Esophagus squamous epithelium (tissue), 5 donors: ENCODE results near the gene PPP2R5C. TPM values are rescaled to one million over a fixed set of nuclear protein-coding genes. Genes with fewer than 3 reads are reported as not detected.

ENCODE experiments used
- DNase-seq: peaks from one replicate; lab custom pipeline; 2025; lab: John Stamatoyannopoulos, UW
- H3K27ac ChIP-seq, 4 donors: fragments of 200-600 bp; sonication (generic); one replicate each; pipeline ENCODE4 v1.5.1; 2016 to 2019; ENCODE audit warnings: mild to moderate bottlenecking in 1 of 4
- H3K27me3 ChIP-seq, 4 donors: fragments of 200-600 bp; sonication (generic); 1 replicate in 3 of 4; 2 replicates in 1 of 4; pipeline versions ENCODE4 v1.5.1 to v1.6.0; 2017 to 2021; ENCODE audit warnings: antibody characterized with exemption in 1 of 4
- H3K36me3 ChIP-seq, 3 donors: fragments of 200-600 bp; sonication (generic); one replicate each; pipeline ENCODE4 v1.5.1; 2016 to 2019
- H3K4me1 ChIP-seq, 3 donors: fragments of 200-600 bp; sonication (generic); one replicate each; pipeline ENCODE4 v1.5.1; 2017 to 2019
- H3K4me3 ChIP-seq, 4 donors: fragments of 200-600 bp; sonication (generic); 1 replicate in 3 of 4; 2 replicates in 1 of 4; pipeline ENCODE4 v1.5.1; 2016 to 2019; ENCODE audit warnings: mild to moderate bottlenecking in 2 of 4, moderate library complexity in 1 of 4
- H3K9me3 ChIP-seq, 3 donors: fragments of 200-600 bp; sonication (generic); one replicate each; pipeline ENCODE4 v1.5.1; 2016 to 2019
- CTCF ChIP-seq, 6 experiments: fragments of 450-650 bp in 4 of 6; fragments of 200-600 bp in 2 of 6; sonication (generic) in 2 of 6; IDR thresholded peaks; one replicate each; pipeline ENCODE4 v1.5.1; 2016 to 2019; ENCODE audit warnings: antibody characterized with exemption in 6 of 6, mild to moderate bottlenecking in 4 of 6, moderate library complexity in 4 of 6
- POLR2A ChIP-seq, 4 donors: fragments of 450-650 bp; IDR thresholded peaks; one replicate each; pipeline ENCODE4 v1.6.1; 2017; ENCODE audit warnings: antibody characterized with exemption in 4 of 4, mild to moderate bottlenecking in 4 of 4, moderate library complexity in 3 of 4
- WGBS, 2 donors: methylation state at CpG; one replicate each; pipeline ENCODE4 v1.1.5; 2018; 5-methylcytosine and 5-hydroxymethylcytosine counted together
- intact Hi-C: fragments of 100-400 bp; cut with DNase I; formaldehyde crosslinking; loops from one replicate; pipeline ENCODE4 v1.15.0; 2022
- total RNA-seq, 4 donors: library from RNA; depleted of rRNA; stranded (reverse); fragments of >200 nt; gene quantifications; one replicate each; pipeline ENCODE4 v1.1.0, GENCODE V29; 2016
- donor health status: DM: yes; HTN: yes; CAD: no.

Gene PPP2R5C
- total RNA-seq, 4 donors from 2014 or later = 66.3 to 92.3 (median 83.4) TPM

GRCh38 chr14:101715210-101716076 lies 46.1 kb upstream of the PPP2R5C start:
- 82 to 88% methylated on average over 8 to 12 of the region's 14 CpGs for WGBS, 2 donors
- DNase-seq = no peak
- Histone ChIP-seq H3K27me3 (no peaks in the 10 kb centered on the region), H3K4me1 (no peaks in the 10 kb centered on the region), H3K27ac (no peak overlapping the region), H3K4me3 (no peak overlapping the region), H3K36me3 (no peaks in the 10 kb centered on the region), H3K9me3 (no peaks in the 10 kb centered on the region)
- no peak for TF ChIP-seq POLR2A (IDR thresholded peaks at IDR 0.05)
- TF ChIP-seq CTCF (IDR thresholded peaks at IDR 0.05) = no peak
- intact Hi-C loops = no loop called here

- 86 to 88% methylated on average over 12 to 17 of the region's 19 CpGs for WGBS, 2 donors
- intact Hi-C loops = no loop called here
- H3K36me3 ChIP-seq = no peaks in the 10 kb centered on the region
- H3K27ac ChIP-seq = no peak overlapping the region
- H3K9me3 ChIP-seq = no peaks in the 10 kb centered on the region
- H3K27me3 ChIP-seq = no peaks in the 10 kb centered on the region
- no peak overlapping the region for H3K4me3 ChIP-seq
- no peaks in the 10 kb centered on the region for H3K4me1 ChIP-seq
- no peak for DNase-seq
- no peak for TF ChIP-seq POLR2A (IDR thresholded peaks at IDR 0.05)
- TF ChIP-seq CTCF (IDR thresholded peaks at IDR 0.05) = no peak
These were observed 45.2 kb upstream of the PPP2R5C start for GRCh38 chr14:101716077-101716950.

- WGBS, 2 donors = 55 to 66% methylated on average over 7 to 12 of the region's 17 CpGs
These were observed 44.4 kb upstream of the PPP2R5C start for GRCh38 chr14:101716956-101717662.

GRCh38 chr14:101717663-101718490 lies 43.6 kb upstream of the PPP2R5C start:
- DNase-seq = no peak
- TF ChIP-seq CTCF (IDR thresholded peaks at IDR 0.05) (no peak), POLR2A (IDR thresholded peaks at IDR 0.05) (no peak)

More at GRCh38 chr14:101716956-101717662, 44.4 kb upstream of the PPP2R5C start:
- H3K9me3 ChIP-seq = no peaks in the 10 kb centered on the region
- DNase-seq = no peak
- no peak for TF ChIP-seq CTCF (IDR thresholded peaks at IDR 0.05)
- TF ChIP-seq POLR2A (IDR thresholded peaks at IDR 0.05) = no peak
- intact Hi-C loops = no loop called here
- no peaks in the 10 kb centered on the region for H3K27me3 ChIP-seq
- no peak overlapping the region for H3K4me3 ChIP-seq
- H3K27ac ChIP-seq = no peak overlapping the region
- H3K4me1 ChIP-seq = no peaks in the 10 kb centered on the region
- H3K36me3 ChIP-seq = no peaks in the 10 kb centered on the region

More at GRCh38 chr14:101717663-101718490, 43.6 kb upstream of the PPP2R5C start:
- Histone ChIP-seq H3K9me3 (no peaks in the 10 kb centered on the region), H3K36me3 (no peaks in the 10 kb centered on the region), H3K4me1 (no peaks in the 10 kb centered on the region), H3K27ac (no peak overlapping the region), H3K27me3 (no peaks in the 10 kb centered on the region), H3K4me3 (no peak overlapping the region)
- WGBS, 2 donors = 82 to 84% methylated on average over 15 to 17 of the region's 19 CpGs
- intact Hi-C loops = no loop called here
